ENCODE data around the gene LILRA5. TPM values are rescaled to one million over a fixed set of nuclear protein-coding genes. Genes with fewer than 3 reads are reported as not detected.

Gene LILRA5
- total RNA-seq, 1 experiment from 2014 or later = not detected

DNA sequence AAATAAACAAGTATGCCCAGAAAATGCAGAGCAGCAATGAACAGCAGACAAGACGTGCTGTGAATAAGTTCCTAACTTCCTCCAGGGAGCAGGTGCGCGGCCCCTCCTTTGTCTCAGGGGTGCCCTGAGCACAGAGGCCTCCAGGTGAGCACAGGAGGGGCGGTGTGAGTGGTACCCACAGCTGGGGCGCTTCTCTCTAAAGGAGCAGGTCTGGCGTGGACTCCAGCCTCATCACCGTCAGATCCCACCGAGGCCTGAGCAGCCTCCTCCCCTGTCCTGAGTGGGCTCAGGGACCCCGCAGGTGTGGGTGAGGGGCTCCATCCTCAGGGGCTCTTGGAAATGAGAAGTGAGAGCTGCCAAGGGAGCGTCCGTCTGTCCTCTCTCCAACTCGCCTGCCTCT, 3.2 kb downstream of the LILRA5 start:
- Histone ChIP-seq H3K9me3 (ENCODE audit: insufficient read depth, low read depth) (no peaks in the 10 kb centered on the region), H3K9me2 (ENCODE audit: insufficient read depth) (no peaks in the 10 kb centered on the region), H4K20me1 (ENCODE audit: insufficient read depth) (no peaks in the 10 kb centered on the region), H3K36me3 (ENCODE audit: low read depth) (no peaks in the 10 kb centered on the region), H3K4me3 (no peak overlapping the region), H3K27ac (no peak overlapping the region), H3K4me2 (no peak overlapping the region), H3K4me1 (replicated peaks; ENCODE audit: insufficient read depth) (no peaks in the 10 kb centered on the region), H3K79me2 (ENCODE audit: low read depth) (no peaks in the 10 kb centered on the region), H2AFZ (no peak overlapping the region), H3K27me3 (ENCODE audit: insufficient read depth, low read depth) (peaks cover 87% of the 10 kb centered on the region), H3F3A (ENCODE audit: insufficient read depth, low read depth) (no peaks in the 10 kb centered on the region)
- ChIA-PET POLR2A (ENCODE audit: unreplicated experiment) (no interaction called here), CTCF (no interaction called here)
- no peak for DNase-seq
- no TSS peak for BruUV-seq (replicated peaks)
- intact Hi-C loops (cut with micrococcal nuclease; ENCODE audit: unreplicated experiment) = no loop called here
- TF ChIP-seq EZH2 (IDR thresholded peaks at IDR 0.05; ENCODE audit: low read depth) = no peak
- TF ChIP-seq, protein P1, sequence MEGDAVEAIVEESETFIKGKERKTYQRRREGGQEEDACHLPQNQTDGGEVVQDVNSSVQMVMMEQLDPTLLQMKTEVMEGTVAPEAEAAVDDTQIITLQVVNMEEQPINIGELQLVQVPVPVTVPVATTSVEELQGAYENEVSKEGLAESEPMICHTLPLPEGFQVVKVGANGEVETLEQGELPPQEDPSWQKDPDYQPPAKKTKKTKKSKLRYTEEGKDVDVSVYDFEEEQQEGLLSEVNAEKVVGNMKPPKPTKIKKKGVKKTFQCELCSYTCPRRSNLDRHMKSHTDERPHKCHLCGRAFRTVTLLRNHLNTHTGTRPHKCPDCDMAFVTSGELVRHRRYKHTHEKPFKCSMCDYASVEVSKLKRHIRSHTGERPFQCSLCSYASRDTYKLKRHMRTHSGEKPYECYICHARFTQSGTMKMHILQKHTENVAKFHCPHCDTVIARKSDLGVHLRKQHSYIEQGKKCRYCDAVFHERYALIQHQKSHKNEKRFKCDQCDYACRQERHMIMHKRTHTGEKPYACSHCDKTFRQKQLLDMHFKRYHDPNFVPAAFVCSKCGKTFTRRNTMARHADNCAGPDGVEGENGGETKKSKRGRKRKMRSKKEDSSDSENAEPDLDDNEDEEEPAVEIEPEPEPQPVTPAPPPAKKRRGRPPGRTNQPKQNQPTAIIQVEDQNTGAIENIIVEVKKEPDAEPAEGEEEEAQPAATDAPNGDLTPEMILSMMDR (conservative IDR thresholded peaks at IDR 0.05) = no peak

DNA sequence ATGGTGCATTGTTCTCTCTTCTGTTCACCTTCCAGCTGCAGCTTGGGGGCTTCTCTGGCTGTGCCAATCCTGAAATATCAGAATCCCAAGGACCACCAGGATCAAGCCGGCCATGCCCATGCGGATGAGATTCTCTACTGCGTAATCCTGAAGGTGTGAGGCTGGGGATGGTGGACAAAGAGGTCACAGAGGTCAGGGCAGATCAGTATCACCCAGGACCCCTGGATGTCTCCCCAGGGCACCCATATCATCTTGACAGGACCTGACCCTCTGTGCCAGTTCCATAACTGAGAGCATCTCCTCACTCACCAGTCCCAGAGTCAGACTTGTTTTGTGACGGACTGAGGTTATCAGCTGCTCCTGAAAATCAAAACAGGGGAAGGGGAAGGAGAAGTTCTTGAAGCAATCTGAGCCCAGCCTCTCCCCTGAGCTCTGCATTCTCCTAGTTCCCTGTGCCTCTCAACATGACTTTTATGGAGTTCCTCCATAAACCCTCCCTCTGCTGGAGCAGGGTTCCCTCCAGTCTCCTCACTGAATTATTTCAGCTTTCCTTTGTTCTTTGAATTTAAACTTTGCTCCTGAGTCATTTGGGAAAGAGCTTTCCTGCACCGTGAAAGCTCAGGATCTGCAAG, 5.5 kb downstream of the LILRA5 start:
- H3K4me1 ChIP-seq (replicated peaks; ENCODE audit: insufficient read depth) = no peaks in the 10 kb centered on the region
- no TSS peak for BruUV-seq (replicated peaks)

GRCh38 chr19:54305141-54305540, 7.8 kb downstream of the LILRA5 start:
- Histone ChIP-seq H2AFZ (no peak overlapping the region), H3K9me3 (ENCODE audit: insufficient read depth, low read depth) (no peaks in the 10 kb centered on the region), H3K4me2 (no peak overlapping the region), H3K4me1 (replicated peaks; ENCODE audit: insufficient read depth) (no peaks in the 10 kb centered on the region), H3K27ac (no peak overlapping the region), H3K9me2 (ENCODE audit: insufficient read depth) (no peaks in the 10 kb centered on the region), H3K4me3 (no peak overlapping the region), H3K36me3 (ENCODE audit: low read depth) (no peaks in the 10 kb centered on the region), H3K27me3 (ENCODE audit: insufficient read depth, low read depth) (peaks cover 84% of the 10 kb centered on the region), H4K20me1 (ENCODE audit: insufficient read depth) (no peaks in the 10 kb centered on the region; the same call in 1 of the 2 replicates), H3F3A (ENCODE audit: insufficient read depth, low read depth) (no peaks in the 10 kb centered on the region), H3K79me2 (ENCODE audit: low read depth) (no peaks in the 10 kb centered on the region)
- ChIA-PET POLR2A (ENCODE audit: unreplicated experiment) (no interaction called here), CTCF (no interaction called here)
- no TSS peak for BruUV-seq (replicated peaks)
- TF ChIP-seq EZH2 (IDR thresholded peaks at IDR 0.05; ENCODE audit: low read depth) = no peak
- TF ChIP-seq, protein P1 (conservative IDR thresholded peaks at IDR 0.05) = no peak
- intact Hi-C loops (cut with micrococcal nuclease; ENCODE audit: unreplicated experiment) = no loop called here
- DNase-seq = no peak

More for the DNA sequence above, 5.5 kb downstream of the LILRA5 start:
- Histone ChIP-seq H3F3A (ENCODE audit: insufficient read depth, low read depth) (no peaks in the 10 kb centered on the region), H4K20me1 (ENCODE audit: insufficient read depth) (no peaks in the 10 kb centered on the region), H3K79me2 (ENCODE audit: low read depth) (no peaks in the 10 kb centered on the region), H3K4me3 (no peak overlapping the region), H3K27me3 (ENCODE audit: insufficient read depth, low read depth) (peaks cover 86% of the 10 kb centered on the region), H3K27ac (no peak overlapping the region), H3K36me3 (ENCODE audit: low read depth) (no peaks in the 10 kb centered on the region), H3K4me2 (no peak overlapping the region), H3K9me2 (ENCODE audit: insufficient read depth) (no peaks in the 10 kb centered on the region), H2AFZ (no peak overlapping the region), H3K9me3 (ENCODE audit: insufficient read depth, low read depth) (no peaks in the 10 kb centered on the region)
- no peak for TF ChIP-seq EZH2 (IDR thresholded peaks at IDR 0.05; ENCODE audit: low read depth)
- TF ChIP-seq, protein P1 (conservative IDR thresholded peaks at IDR 0.05) = no peak
- POLR2A ChIA-PET (ENCODE audit: unreplicated experiment) = no interaction called here
- DNase-seq = no peak
- intact Hi-C loops (cut with micrococcal nuclease; ENCODE audit: unreplicated experiment) = no loop called here
- CTCF ChIA-PET = no interaction called here

All from PC-9 (cell line).